Rectal smooth muscle tissue (tissue), 1 donor: ENCODE data around the gene C6orf58.

ENCODE experiments used
- H3K27ac ChIP-seq: one replicate; pipeline ENCODE4 v1.7.0; 2013; ENCODE audit warnings: low read depth, low read length, inconsistent platforms
- H3K27me3 ChIP-seq: one replicate; pipeline ENCODE4 v1.7.0; 2013; ENCODE audit warnings: low read length; ENCODE audit not compliant: control insufficient read depth, insufficient read depth
- H3K36me3 ChIP-seq: one replicate; pipeline ENCODE4 v1.7.0; 2013; ENCODE audit warnings: low read length; ENCODE audit not compliant: control insufficient read depth, insufficient read depth
- H3K4me1 ChIP-seq: one replicate; pipeline ENCODE4 v1.7.0; 2013; ENCODE audit warnings: low read length; ENCODE audit not compliant: control insufficient read depth, insufficient read depth
- H3K4me3 ChIP-seq: one replicate; pipeline ENCODE4 v1.7.0; 2013; ENCODE audit warnings: low read length
- H3K9ac ChIP-seq: one replicate; pipeline ENCODE4 v1.7.0; 2013; ENCODE audit warnings: low read length

C6orf58 gene

DNA sequence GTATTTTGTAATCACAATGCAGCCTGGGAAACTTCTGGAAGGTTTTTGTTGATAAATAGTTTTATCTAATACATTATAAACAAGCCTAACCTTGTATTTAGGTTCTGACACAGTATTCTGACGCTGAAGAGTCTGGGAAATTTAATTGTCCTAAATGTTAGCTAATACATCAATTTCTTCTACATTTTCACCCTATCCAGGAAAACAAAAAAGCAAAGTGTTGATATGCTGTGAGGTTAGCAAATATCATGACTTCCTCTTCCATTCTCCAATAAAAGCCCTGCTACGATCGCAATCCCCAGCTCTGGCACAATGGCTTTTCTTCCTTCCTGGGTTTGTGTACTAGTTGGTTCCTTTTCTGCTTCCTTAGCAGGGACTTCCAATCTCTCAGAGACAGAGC lies at the start of gene C6orf58:
C6orf58 (plus strand) TSS at position 301 of the 400 bp plus-strand sequence; CDS start at position 313, 12 bp downstream.
- no peak within 1 kb of the TSS for H3K27ac ChIP-seq
- no peak within 1 kb of the TSS for H3K4me3 ChIP-seq
- H3K9ac ChIP-seq, result no peak within 1 kb of the TSS
- H3K4me1 ChIP-seq, result no peaks in the 10 kb centered on the region
- H3K36me3 ChIP-seq, result no peaks in the 10 kb centered on the region
- H3K27me3 ChIP-seq, result no peaks in the 10 kb centered on the region

- H3K4me1 ChIP-seq, result no peaks in the 10 kb centered on the region
- no peaks in the 10 kb centered on the region for H3K36me3 ChIP-seq
- no peak overlapping the region for H3K9ac ChIP-seq
- H3K27ac ChIP-seq, result no peak overlapping the region
- H3K4me3 ChIP-seq, result no peak overlapping the region
- H3K27me3 ChIP-seq, result no peaks in the 10 kb centered on the region
Observed at GRCh38 chr6:127533011-127533410, 44.0 kb upstream of the C6orf58 start.

GRCh38 chr6:127533736-127534135 lies 43.2 kb upstream of the C6orf58 start:
- no peak overlapping the region for H3K4me3 ChIP-seq
- no peaks in the 10 kb centered on the region for H3K36me3 ChIP-seq
- no peaks in the 10 kb centered on the region for H3K4me1 ChIP-seq
- H3K27me3 ChIP-seq, result no peaks in the 10 kb centered on the region
- H3K9ac ChIP-seq, result no peak overlapping the region
- H3K27ac ChIP-seq, result no peak overlapping the region

DNA sequence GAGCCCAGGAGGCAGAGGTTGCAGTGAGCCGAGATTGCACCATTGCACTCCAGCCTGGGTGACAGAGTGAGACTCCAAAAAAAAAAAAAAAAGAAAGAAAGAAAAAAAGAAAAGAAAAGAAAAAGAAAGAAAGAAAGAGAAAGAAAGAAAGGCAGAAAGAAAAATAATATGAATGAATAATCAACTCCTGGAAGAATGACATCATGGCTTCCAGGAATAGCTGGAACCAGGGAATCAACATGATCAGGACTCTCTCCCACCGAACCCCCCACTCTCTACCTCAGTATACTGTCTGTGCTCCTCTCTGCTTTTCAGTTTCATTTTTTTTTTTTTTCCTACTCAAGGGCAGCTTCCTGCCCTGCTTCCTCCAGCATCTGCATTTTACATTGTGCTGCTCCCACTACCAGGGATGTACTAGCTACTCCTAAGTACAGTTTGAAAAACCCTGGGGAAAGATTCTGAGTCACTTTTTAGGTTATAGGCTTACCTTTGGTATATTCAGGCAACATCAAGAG lies 38.2 kb upstream of the C6orf58 start:
- no peak overlapping the region for H3K9ac ChIP-seq

GRCh38 chr6:127539272-127539671 lies 37.7 kb upstream of the C6orf58 start:
- H3K36me3 ChIP-seq, result no peaks in the 10 kb centered on the region
- H3K4me1 ChIP-seq, result no peaks in the 10 kb centered on the region

More for the DNA sequence above, 38.2 kb upstream of the C6orf58 start:
- H3K4me3 ChIP-seq, result no peak overlapping the region
- no peaks in the 10 kb centered on the region for H3K4me1 ChIP-seq
- H3K27me3 ChIP-seq, result no peaks in the 10 kb centered on the region
- no peak overlapping the region for H3K27ac ChIP-seq
- H3K36me3 ChIP-seq, result no peaks in the 10 kb centered on the region

DNA sequence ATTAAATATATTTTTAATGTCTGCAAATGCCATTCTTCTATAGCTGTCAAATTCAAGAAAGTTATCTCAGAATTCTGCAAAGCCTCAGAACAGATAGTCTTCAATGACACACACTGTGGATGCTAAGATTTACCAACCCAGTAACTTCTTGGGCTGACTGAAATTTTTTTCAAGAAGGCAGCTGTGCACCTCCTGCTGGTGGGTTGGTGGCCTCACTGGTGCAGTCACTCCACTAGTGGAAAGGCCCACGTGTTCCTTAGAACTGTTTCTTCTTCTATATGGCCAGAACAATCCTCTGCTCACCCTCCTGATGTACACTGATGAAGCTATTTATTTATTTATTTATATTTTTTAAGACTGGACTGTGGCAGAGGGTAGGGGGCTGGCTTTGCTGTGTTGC lies 29.8 kb upstream of the C6orf58 start:
- H3K36me3 ChIP-seq, result no peaks in the 10 kb centered on the region
- no peaks in the 10 kb centered on the region for H3K4me1 ChIP-seq
- H3K27ac ChIP-seq, result no peak overlapping the region
- no peak overlapping the region for H3K4me3 ChIP-seq
- H3K27me3 ChIP-seq, result no peaks in the 10 kb centered on the region
- no peak overlapping the region for H3K9ac ChIP-seq

More at GRCh38 chr6:127539272-127539671, 37.7 kb upstream of the C6orf58 start:
- Histone ChIP-seq H3K9ac (no peak overlapping the region), H3K27ac (no peak overlapping the region), H3K4me3 (no peak overlapping the region), H3K27me3 (no peaks in the 10 kb centered on the region)

DNA sequence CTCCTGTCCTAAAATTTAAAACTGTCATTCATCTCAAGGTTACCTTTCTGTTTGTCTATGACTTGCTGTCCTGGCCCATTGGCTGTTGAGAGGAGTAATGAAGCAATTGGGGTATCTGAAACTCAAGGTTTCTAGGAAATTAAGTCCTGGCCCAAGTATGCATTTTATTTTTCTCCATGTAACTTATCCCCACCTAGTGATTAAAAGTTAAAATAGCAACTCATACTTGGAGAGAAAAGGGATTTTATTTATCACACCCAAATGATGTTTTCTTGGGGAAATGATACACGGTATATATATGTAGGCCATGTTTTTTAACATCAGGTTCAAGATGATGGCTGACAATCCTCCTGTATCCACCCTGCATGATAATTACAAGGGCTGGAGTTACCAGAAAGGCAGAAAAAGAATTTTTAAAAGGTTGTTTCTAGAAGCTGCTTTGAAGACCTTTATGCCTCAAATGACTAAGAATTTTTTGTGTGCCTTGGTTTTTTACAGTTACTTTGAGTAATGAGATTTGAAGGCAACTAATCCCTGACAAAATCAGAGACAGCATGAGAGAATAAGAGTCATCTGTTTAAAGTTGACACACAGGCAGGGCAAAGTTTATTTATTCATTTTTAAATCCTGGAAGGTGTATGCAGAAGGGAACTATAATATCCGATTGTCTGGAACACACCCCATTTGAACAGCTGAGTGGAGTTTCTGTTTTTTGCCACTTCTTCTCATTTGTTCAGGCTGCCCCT lies 28.9 kb upstream of the C6orf58 start:
- no peaks in the 10 kb centered on the region for H3K36me3 ChIP-seq
- H3K27me3 ChIP-seq, result no peaks in the 10 kb centered on the region
- H3K4me3 ChIP-seq, result no peak overlapping the region
- H3K27ac ChIP-seq, result no peak overlapping the region
- no peaks in the 10 kb centered on the region for H3K4me1 ChIP-seq
- H3K9ac ChIP-seq, result no peak overlapping the region

- H3K4me1 ChIP-seq, result peaks cover 3% of the 10 kb centered on the region
- H3K4me3 ChIP-seq, result no peak overlapping the region
- no peaks in the 10 kb centered on the region for H3K27me3 ChIP-seq
- no peaks in the 10 kb centered on the region for H3K36me3 ChIP-seq
- H3K9ac ChIP-seq, result no peak overlapping the region
- no peak overlapping the region for H3K27ac ChIP-seq
Observed at GRCh38 chr6:127550403-127550802, 26.6 kb upstream of the C6orf58 start.

DNA sequence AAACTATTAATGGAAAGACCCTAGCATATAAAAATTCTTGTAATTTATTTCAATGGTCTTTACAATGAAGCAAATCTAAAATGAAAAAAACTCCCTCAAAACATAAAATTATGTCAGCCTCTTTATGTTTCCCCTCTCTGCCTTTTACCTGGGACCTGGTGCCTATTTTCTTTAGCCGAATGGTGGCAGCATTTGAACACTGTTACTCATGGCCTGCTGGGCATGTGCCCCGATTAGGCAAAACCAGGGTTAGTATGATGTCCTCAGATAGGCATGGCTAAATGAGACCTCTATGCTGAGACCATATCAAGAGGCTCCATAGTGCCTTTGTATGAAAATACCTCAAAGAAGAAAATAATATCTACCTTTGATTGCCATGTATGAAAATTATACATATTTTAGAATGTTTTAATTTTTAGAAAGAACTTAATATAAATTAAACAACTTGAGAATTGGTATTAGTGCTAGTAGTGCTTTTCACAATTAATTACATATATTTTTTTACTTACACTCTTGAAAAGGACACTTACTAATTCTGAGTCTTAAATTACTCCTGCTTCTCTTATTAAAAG lies 22.5 kb upstream of the C6orf58 start:
- no peak overlapping the region for H3K27ac ChIP-seq
- peaks cover 3% of the 10 kb centered on the region for H3K4me1 ChIP-seq

DNA sequence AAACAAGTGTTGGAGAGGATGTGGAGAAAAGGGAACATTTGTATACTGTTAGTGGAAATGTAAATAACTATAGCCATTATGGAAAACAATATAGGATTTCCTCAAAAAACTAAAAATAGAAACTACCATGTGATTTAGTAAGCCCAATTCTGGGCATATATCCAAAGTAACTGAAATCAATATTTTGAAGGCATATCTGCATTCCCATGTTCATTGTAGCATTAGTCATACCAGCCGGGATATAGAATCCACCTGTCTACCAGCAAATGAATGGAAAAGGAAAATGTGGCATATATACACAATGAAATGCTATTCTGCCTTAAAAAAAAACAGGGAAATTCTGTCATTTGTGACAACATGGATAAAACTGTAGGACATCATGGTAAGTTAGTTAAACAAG lies 15.3 kb upstream of the C6orf58 start:
- H3K9ac ChIP-seq, result no peak overlapping the region
- H3K36me3 ChIP-seq, result no peaks in the 10 kb centered on the region
- H3K27ac ChIP-seq, result no peak overlapping the region
- no peaks in the 10 kb centered on the region for H3K27me3 ChIP-seq
- no peaks in the 10 kb centered on the region for H3K4me1 ChIP-seq
- H3K4me3 ChIP-seq, result no peak overlapping the region

More for the DNA sequence above, 22.5 kb upstream of the C6orf58 start:
- no peak overlapping the region for H3K4me3 ChIP-seq
- H3K9ac ChIP-seq, result no peak overlapping the region
- H3K36me3 ChIP-seq, result no peaks in the 10 kb centered on the region
- H3K27me3 ChIP-seq, result no peaks in the 10 kb centered on the region

DNA sequence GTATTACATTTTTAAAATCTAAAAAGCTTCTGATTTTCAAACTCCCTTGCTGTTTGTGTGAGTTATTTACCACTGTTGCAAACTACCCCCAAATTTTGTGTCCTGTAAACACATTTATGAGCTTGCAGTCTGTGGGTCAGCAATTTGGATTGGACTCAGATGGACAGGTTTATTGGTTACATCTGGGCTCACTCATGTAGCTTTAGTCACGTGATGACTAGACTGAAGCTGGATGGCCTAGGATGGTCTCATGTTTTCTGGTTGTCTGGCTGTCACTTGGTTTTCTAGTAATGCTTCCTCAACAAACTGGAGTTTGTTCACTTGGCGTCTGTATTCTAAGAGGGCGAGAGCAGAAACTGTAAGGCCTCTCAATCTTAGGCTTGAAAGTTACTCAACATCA lies 12.2 kb upstream of the C6orf58 start:
- Histone ChIP-seq H3K4me1 (no peaks in the 10 kb centered on the region), H3K9ac (no peak overlapping the region), H3K36me3 (no peaks in the 10 kb centered on the region), H3K4me3 (no peak overlapping the region), H3K27me3 (no peaks in the 10 kb centered on the region), H3K27ac (no peak overlapping the region)

GRCh38 chr6:127566119-127566518 lies 10.9 kb upstream of the C6orf58 start:
- H3K9ac ChIP-seq, result no peak overlapping the region

DNA sequence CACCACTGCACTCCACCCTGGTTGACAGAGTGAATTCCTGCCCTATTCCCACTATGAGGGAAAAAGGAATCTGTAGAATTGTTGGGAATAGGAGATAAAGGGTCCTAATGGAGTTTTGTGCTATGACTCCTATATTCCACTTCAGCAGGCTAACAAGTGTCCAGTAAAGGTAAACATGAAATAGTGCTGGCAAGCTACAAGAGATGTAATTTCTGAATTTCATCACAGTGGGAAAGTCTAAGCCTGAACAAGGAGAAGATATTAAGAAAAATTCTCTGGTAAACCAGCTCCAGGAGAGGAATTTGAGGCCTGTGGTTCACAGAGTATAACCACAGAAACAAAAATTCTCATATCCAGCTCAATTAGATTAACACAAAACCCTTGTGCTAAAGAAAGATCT lies 10.3 kb upstream of the C6orf58 start:
- Histone ChIP-seq H3K27me3 (no peaks in the 10 kb centered on the region), H3K27ac (no peak overlapping the region), H3K4me3 (no peak overlapping the region), H3K9ac (no peak overlapping the region), H3K36me3 (no peaks in the 10 kb centered on the region), H3K4me1 (no peaks in the 10 kb centered on the region)

More at GRCh38 chr6:127566119-127566518, 10.9 kb upstream of the C6orf58 start:
- Histone ChIP-seq H3K27me3 (no peaks in the 10 kb centered on the region), H3K4me1 (no peaks in the 10 kb centered on the region), H3K4me3 (no peak overlapping the region), H3K27ac (no peak overlapping the region), H3K36me3 (no peaks in the 10 kb centered on the region)
